ENCODE results near the gene ABHD17A. TPM values are rescaled to one million over a fixed set of nuclear protein-coding genes. Genes with fewer than 3 reads are reported as not detected.

ABHD17A gene
- polyA plus RNA-seq, 1 of the 3 experiments (the other 2 are of a cell fraction) = 61.1 TPM

GRCh38 chr19:1845642-1846041 is 39.7 kb downstream of the ABHD17A start:
- TF ChIP-seq NFIC (IDR thresholded peaks at IDR 0.05; ENCODE audit: borderline replicate concordance) (no peak), SMC3 (IDR thresholded peaks at IDR 0.05; ENCODE audit: low read depth, low read length) (no peak), SIN3A (IDR thresholded peaks at IDR 0.05; ENCODE audit: borderline replicate concordance, low read depth, low read length) (no peak), RFX5 (IDR thresholded peaks at IDR 0.05; ENCODE audit: low read length) (no peak), MEF2A (IDR thresholded peaks at IDR 0.05; ENCODE audit: borderline replicate concordance, low read depth) (no peak), JUND (IDR thresholded peaks at IDR 0.05) (no peak), FOXJ3 (CRISPR knock-in tag; IDR thresholded peaks at IDR 0.05) (no peak), EP300 (IDR thresholded peaks at IDR 0.05; ENCODE audit: borderline replicate concordance in 1 of 2, low read depth in 1 of 2, low read length in 1 of 2) (no peak), CHD2 (IDR thresholded peaks at IDR 0.05; ENCODE audit: low read length, partially characterized antibody) (no peak), GABPA (IDR thresholded peaks at IDR 0.05; ENCODE audit: low read depth) (no peak), NRF1 (IDR thresholded peaks at IDR 0.05; ENCODE audit: low read depth, low read length) (no peak), RAD21 (IDR thresholded peaks at IDR 0.05; ENCODE audit: low read length) (no peak), EZH2phosphoT487 (IDR thresholded peaks at IDR 0.05; ENCODE audit: borderline replicate concordance, low read depth) (no peak), RCOR1 (IDR thresholded peaks at IDR 0.05; ENCODE audit: low read length) (no peak), FOXM1 (IDR thresholded peaks at IDR 0.05; ENCODE audit: low read depth) (no peak), YY1 (IDR thresholded peaks at IDR 0.05; ENCODE audit: low read depth) (no peak), TEAD4 (IDR thresholded peaks at IDR 0.05; ENCODE audit: borderline replicate concordance, insufficient read depth) (no peak)
- TF ChIP-seq, protein P1, sequence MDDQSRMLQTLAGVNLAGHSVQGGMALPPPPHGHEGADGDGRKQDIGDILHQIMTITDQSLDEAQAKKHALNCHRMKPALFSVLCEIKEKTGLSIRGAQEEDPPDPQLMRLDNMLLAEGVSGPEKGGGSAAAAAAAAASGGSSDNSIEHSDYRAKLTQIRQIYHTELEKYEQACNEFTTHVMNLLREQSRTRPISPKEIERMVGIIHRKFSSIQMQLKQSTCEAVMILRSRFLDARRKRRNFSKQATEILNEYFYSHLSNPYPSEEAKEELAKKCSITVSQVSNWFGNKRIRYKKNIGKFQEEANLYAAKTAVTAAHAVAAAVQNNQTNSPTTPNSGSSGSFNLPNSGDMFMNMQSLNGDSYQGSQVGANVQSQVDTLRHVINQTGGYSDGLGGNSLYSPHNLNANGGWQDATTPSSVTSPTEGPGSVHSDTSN (IDR thresholded peaks at IDR 0.05) = no peak
- TF ChIP-seq, protein P2, sequence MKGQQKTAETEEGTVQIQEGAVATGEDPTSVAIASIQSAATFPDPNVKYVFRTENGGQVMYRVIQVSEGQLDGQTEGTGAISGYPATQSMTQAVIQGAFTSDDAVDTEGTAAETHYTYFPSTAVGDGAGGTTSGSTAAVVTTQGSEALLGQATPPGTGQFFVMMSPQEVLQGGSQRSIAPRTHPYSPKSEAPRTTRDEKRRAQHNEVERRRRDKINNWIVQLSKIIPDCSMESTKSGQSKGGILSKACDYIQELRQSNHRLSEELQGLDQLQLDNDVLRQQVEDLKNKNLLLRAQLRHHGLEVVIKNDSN (IDR thresholded peaks at IDR 0.05; ENCODE audit: borderline replicate concordance, low read depth) = no peak
- TF ChIP-seq, protein P3, sequence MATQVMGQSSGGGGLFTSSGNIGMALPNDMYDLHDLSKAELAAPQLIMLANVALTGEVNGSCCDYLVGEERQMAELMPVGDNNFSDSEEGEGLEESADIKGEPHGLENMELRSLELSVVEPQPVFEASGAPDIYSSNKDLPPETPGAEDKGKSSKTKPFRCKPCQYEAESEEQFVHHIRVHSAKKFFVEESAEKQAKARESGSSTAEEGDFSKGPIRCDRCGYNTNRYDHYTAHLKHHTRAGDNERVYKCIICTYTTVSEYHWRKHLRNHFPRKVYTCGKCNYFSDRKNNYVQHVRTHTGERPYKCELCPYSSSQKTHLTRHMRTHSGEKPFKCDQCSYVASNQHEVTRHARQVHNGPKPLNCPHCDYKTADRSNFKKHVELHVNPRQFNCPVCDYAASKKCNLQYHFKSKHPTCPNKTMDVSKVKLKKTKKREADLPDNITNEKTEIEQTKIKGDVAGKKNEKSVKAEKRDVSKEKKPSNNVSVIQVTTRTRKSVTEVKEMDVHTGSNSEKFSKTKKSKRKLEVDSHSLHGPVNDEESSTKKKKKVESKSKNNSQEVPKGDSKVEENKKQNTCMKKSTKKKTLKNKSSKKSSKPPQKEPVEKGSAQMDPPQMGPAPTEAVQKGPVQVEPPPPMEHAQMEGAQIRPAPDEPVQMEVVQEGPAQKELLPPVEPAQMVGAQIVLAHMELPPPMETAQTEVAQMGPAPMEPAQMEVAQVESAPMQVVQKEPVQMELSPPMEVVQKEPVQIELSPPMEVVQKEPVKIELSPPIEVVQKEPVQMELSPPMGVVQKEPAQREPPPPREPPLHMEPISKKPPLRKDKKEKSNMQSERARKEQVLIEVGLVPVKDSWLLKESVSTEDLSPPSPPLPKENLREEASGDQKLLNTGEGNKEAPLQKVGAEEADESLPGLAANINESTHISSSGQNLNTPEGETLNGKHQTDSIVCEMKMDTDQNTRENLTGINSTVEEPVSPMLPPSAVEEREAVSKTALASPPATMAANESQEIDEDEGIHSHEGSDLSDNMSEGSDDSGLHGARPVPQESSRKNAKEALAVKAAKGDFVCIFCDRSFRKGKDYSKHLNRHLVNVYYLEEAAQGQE (IDR thresholded peaks at IDR 0.05; ENCODE audit: low read depth, low read length) = no peak
- Histone ChIP-seq H3K9me2 (no peaks in the 10 kb centered on the region), H3K9me3 (no peaks in the 10 kb centered on the region), H3K9ac (no peak overlapping the region), H3K27me3 (ENCODE audit: insufficient read depth) (no peaks in the 10 kb centered on the region), H3K79me2 (ENCODE audit: insufficient read depth) (peaks cover 81% of the 10 kb centered on the region), H3K4me1 (ENCODE audit: control insufficient read depth in 1 of 2, insufficient read depth in 2 of 2, low read depth in 1 of 2, low read length in 1 of 2) (peaks cover 7 to 18% of the 10 kb centered on the region in 2 experiments; a peak in 1 of 4 replicates), H3K4me2 (no peak overlapping the region), H2AFZ (ENCODE audit: low read depth) (no peak overlapping the region), H3K36me3 (replicated peaks in 1 of 2; ENCODE audit: control insufficient read depth in 1 of 2, insufficient read depth in 2 of 2, low read length in 1 of 2) (peaks cover 6 to 7% of the 10 kb centered on the region in 2 experiments), H3F3A (replicated peaks; ENCODE audit: insufficient read depth) (peaks cover 19% of the 10 kb centered on the region), H3K4me3 (ENCODE audit: low read depth in 2 of 2, low read length in 1 of 2) (no peak overlapping the region), H4K20me1 (ENCODE audit: insufficient read depth) (peaks cover 87% of the 10 kb centered on the region), H3K27ac (ENCODE audit: low read depth in 2 of 2, low read length in 1 of 2) (no peak overlapping the region)
- ChIA-PET CTCF (interaction anchor here (0.8 to 15.0 kb wide), 4 partner anchors 8 to 299 kb away, joined by 3 to 188 read pairs (median 23); no protein-coding TSS in a partner anchor), POLR2A (no interaction called here)
- DNase-seq = no peak
- WGBS (ENCODE audit: low lambda C conversion rate) = 97% methylated on average over 11 of the region's 11 CpGs
